K562 (cell line): ENCODE results near the gene CECR2. TPM values are rescaled to one million over a fixed set of nuclear protein-coding genes. Genes with fewer than 3 reads are reported as not detected.

Experiments used
- ATAC-seq: fragments of 200-7000 bp; cut with Tn5 transposase; 3 replicates; pipeline ENCODE4 v1.9.1; 2020; ENCODE audit warnings: moderate library complexity
- BruUV-seq: library from RNA; stranded (reverse); fragments of 400-500 nt; replicated peaks from 2 replicates; lab custom pipeline; 2021; lab: Mats Ljungman, UMichigan
- CTCF ChIA-PET: fragments of 300-600 bp; formaldehyde crosslinking; extraction: SDS; loops from one replicate; lab custom pipeline; 2021; ENCODE audit warnings: low intra/inter-chr PET ratio; lab: Yijun Ruan, JAX
- POLR2A ChIA-PET: fragments of 300-600, 350-650 bp; sonication (Branson Sonifier 250); formaldehyde crosslinking; extraction: SDS; loops from one replicate; lab custom pipeline; 2021; ENCODE audit warnings: antibody characterized with exemption, inconsistent platforms; lab: Yijun Ruan, JAX
- DNase-seq, 4 experiments: peaks; one replicate each; pipeline versions ENCODE4 v3.0.0 to v3.0.0-alpha.2; 2011 to 2018; ENCODE audit warnings: low spot score in 3 of 4, mixed read lengths in 3 of 4; ENCODE audit errors: extremely low read depth in 1 of 4
- FAIRE-seq: peaks from 2 replicates; lab custom pipeline; 2011; peaks lifted over from hg19 to GRCh38; lab: Jason Lieb, UNC
- H2AFZ ChIP-seq: 2 replicates; pipeline ENCODE4 v1.6.0; 2011; ENCODE audit warnings: low read depth, low read length, control low read depth, inconsistent platforms
- H3K27ac ChIP-seq: fragments of 200-600 bp; 3 replicates; pipeline ENCODE4 v1.8.0; 2011; ENCODE audit warnings: low read depth, mild to moderate bottlenecking, control low read depth, inconsistent platforms, low read length, moderate library complexity, mixed read lengths; ENCODE audit errors: extremely low read depth
- H3K27me3 ChIP-seq, 2 experiments: fragments of 300-600 bp in 1 of 2; 2 replicates in 1 of 2; 3 replicates in 1 of 2; pipeline versions ENCODE4 v1.6.0 to v1.8.0; 2011; ENCODE audit warnings: inconsistent platforms in 2 of 2, low read length in 2 of 2, mild to moderate bottlenecking in 1 of 2, mixed read lengths in 1 of 2, moderate library complexity in 1 of 2; ENCODE audit not compliant: control insufficient read depth in 2 of 2, insufficient read depth in 2 of 2
- H3K36me3 ChIP-seq: fragments of 300-600 bp; 3 replicates; pipeline ENCODE4 v1.8.0; 2011; ENCODE audit warnings: mild to moderate bottlenecking, low read length, inconsistent platforms; ENCODE audit not compliant: control insufficient read depth, insufficient read depth
- H3K4me1 ChIP-seq, 2 experiments: fragments of 200-600 bp in 1 of 2; replicated peaks in 1 of 2; 2 replicates in 1 of 2; 3 replicates in 1 of 2; pipeline versions ENCODE4 v1.5.1 to v1.8.0; 2011; ENCODE audit warnings: inconsistent platforms in 2 of 2, low read length in 2 of 2, mild to moderate bottlenecking in 1 of 2, mixed read lengths in 1 of 2, moderate library complexity in 1 of 2; ENCODE audit not compliant: control insufficient read depth in 2 of 2, insufficient read depth in 2 of 2
- H3K4me2 ChIP-seq: 2 replicates; pipeline ENCODE4 v1.6.1; 2011; ENCODE audit warnings: low read length, control low read depth, inconsistent platforms, mixed read lengths; ENCODE audit not compliant: insufficient read depth
- H3K4me3 ChIP-seq: fragments of 200-600 bp; sonication (generic), shearing (Covaris generic); 2 replicates; pipeline ENCODE4 v1.5.1; 2016; ENCODE audit warnings: control low read depth, inconsistent platforms
- H3K79me2 ChIP-seq: fragments of 200-600 bp; 3 replicates; pipeline ENCODE4 v1.8.0; 2011; ENCODE audit warnings: low read length, inconsistent platforms; ENCODE audit not compliant: control insufficient read depth, insufficient read depth
- H3K9ac ChIP-seq, 2 experiments: 2 replicates each; pipeline versions ENCODE4 v1.6.0 to v1.6.1; 2011; ENCODE audit warnings: low read depth in 2 of 2, low read length in 2 of 2, control low read depth in 1 of 2, inconsistent platforms in 1 of 2, mild to moderate bottlenecking in 1 of 2, mixed read lengths in 1 of 2; ENCODE audit not compliant: insufficient read depth in 1 of 2
- H3K9me1 ChIP-seq: one replicate; pipeline ENCODE4 v1.6.0; 2011; ENCODE audit warnings: inconsistent platforms, mild to moderate bottlenecking, low read length, moderate library complexity; ENCODE audit not compliant: control insufficient read depth, insufficient read depth
- H3K9me3 ChIP-seq: replicated peaks from 2 replicates; pipeline ENCODE4 v1.5.1; 2011; ENCODE audit warnings: low read depth, low read length, inconsistent platforms; ENCODE audit not compliant: control insufficient read depth, insufficient read depth
- H4K20me1 ChIP-seq: replicated peaks from 2 replicates; pipeline ENCODE4 v1.6.1; 2011; ENCODE audit warnings: low read length, inconsistent platforms, mixed read lengths; ENCODE audit not compliant: control insufficient read depth, insufficient read depth
- CEBPB ChIP-seq: fragments of 450-650 bp; IDR thresholded peaks from 2 replicates; pipeline ENCODE4 v1.6.1; 2016; ENCODE audit warnings: missing genetic modification characterization, missing compliant biosample characterization
- CEBPG ChIP-seq, 3 experiments: fragments of 200-800 bp in 1 of 3; sonication (Bioruptor generic) in 1 of 3; sonication (generic) in 1 of 3; formaldehyde crosslinking in 1 of 3; IDR thresholded peaks in 2 of 3; conservative IDR thresholded peaks in 1 of 3; 2 replicates each; pipeline versions ENCODE4 v1.6.1 to v1.8.0; 2016 to 2022; ENCODE audit warnings: missing compliant biosample characterization in 2 of 3, missing genetic modification characterization in 2 of 3, mild to moderate bottlenecking in 1 of 3, missing genetic modification reagents in 1 of 3
- E2F3 ChIP-seq: fragments of 250-450 bp; sonication (Bioruptor Pico); IDR thresholded peaks from 2 replicates; pipeline ENCODE4 v1.4.0; 2020; ENCODE audit warnings: mild to moderate bottlenecking
- IFI16 ChIP-seq: fragments of 250-450 bp; sonication (Bioruptor Pico); IDR thresholded peaks from 2 replicates; pipeline ENCODE4 v2.1.2; 2022; ENCODE audit warnings: mild to moderate bottlenecking, inconsistent platforms
- ZNF12 ChIP-seq: sonication (generic); formaldehyde crosslinking; IDR thresholded peaks from 2 replicates; pipeline ENCODE4 v1.4.0; 2020; ENCODE audit warnings: mild to moderate bottlenecking, missing genetic modification reagents
- ZNF707 ChIP-seq: fragments of 250-450 bp; sonication (Bioruptor Pico); conservative IDR thresholded peaks from 2 replicates; pipeline ENCODE4 v1.8.0; 2022; ENCODE audit warnings: inconsistent platforms, mild to moderate bottlenecking, moderate library complexity
- in situ Hi-C: fragments of 300-500 bp; cut with MboI; formaldehyde crosslinking; loops from 4 replicates; pipeline ENCODE4 v1.15.0; 2018; ENCODE audit warnings: inconsistent platforms, mixed read lengths
- intact Hi-C: fragments of 100-400 bp; cut with micrococcal nuclease; formaldehyde crosslinking; loops from 2 replicates; pipeline ENCODE4 v1.14.2; 2022
- polyA plus RNA-seq, 8 experiments: library from polyadenylated mRNA; depleted of rRNA in 4 of 8; stranded (reverse) in 5 of 8; unstranded in 3 of 8; fragments of >200 nt; fragmentation: Nextera tagmentation in 2 of 8; fragmentation: Illumina TruSeq in 1 of 8; extraction: Ambion mirVana in 2 of 8; extraction: Trizol in 1 of 8; gene quantifications; 2 replicates each; pipeline versions ENCODE4 v1.2.1 to v1.2.3, GENCODE V29; 2011 to 2014; ENCODE audit warnings: inconsistent platforms in 1 of 8, missing spikeins in 1 of 8
- total RNA-seq, 7 experiments: library from RNA; depleted of rRNA in 6 of 7; stranded (reverse); fragments of >200 nt in 6 of 7; fragmentation: Illumina TruSeq in 2 of 7; extraction: Trizol in 2 of 7; gene quantifications; 2 replicates each; pipeline versions ENCODE4 v1.2.1 to v1.2.3, GENCODE V29; 2011 to 2021; ENCODE audit warnings: low replicate concordance in 1 of 7
- TF ChIP-seq, protein P1 (sequence below): fragments of 250-450 bp; sonication (Bioruptor Pico); IDR thresholded peaks from 2 replicates; pipeline ENCODE4 v1.8.0; 2022; ENCODE audit warnings: moderate library complexity, mild to moderate bottlenecking, inconsistent platforms
- TF ChIP-seq, protein P2 (sequence below): sonication (generic); formaldehyde crosslinking; IDR thresholded peaks from 2 replicates; pipeline ENCODE4 v1.8.0; 2022; ENCODE audit warnings: missing genetic modification reagents, mild to moderate bottlenecking, moderate library complexity, borderline replicate concordance
- TF ChIP-seq, protein P3 (sequence below), 2 experiments: fragments of 450-650 bp in 1 of 2; sonication (generic) in 1 of 2; formaldehyde crosslinking in 1 of 2; IDR thresholded peaks in 1 of 2; conservative IDR thresholded peaks in 1 of 2; 2 replicates each; pipeline versions ENCODE4 v1.6.1 to v1.8.1; 2016 to 2023; ENCODE audit warnings: mild to moderate bottlenecking in 2 of 2, moderate library complexity in 2 of 2, inconsistent platforms in 1 of 2, missing genetic modification reagents in 1 of 2
- TF ChIP-seq, protein P4 (sequence below): fragments of 250-450 bp; sonication (Bioruptor Pico); IDR thresholded peaks from 2 replicates; pipeline ENCODE4 v1.5.0; 2021; ENCODE audit warnings: mild to moderate bottlenecking, moderate library complexity
- TF ChIP-seq, protein P5 (sequence below): fragments of 450-650 bp; formaldehyde crosslinking; IDR thresholded peaks from 2 replicates; pipeline ENCODE4 v1.4.0; 2022; ENCODE audit warnings: missing genetic modification characterization

Gene CECR2
- total and polyA plus RNA-seq, 9 of the 15 experiments (the other 6 are each of a cell fraction or from before 2014, with no cell fraction given): 0.01 to 1.00 (median 0.27) TPM

DNA sequence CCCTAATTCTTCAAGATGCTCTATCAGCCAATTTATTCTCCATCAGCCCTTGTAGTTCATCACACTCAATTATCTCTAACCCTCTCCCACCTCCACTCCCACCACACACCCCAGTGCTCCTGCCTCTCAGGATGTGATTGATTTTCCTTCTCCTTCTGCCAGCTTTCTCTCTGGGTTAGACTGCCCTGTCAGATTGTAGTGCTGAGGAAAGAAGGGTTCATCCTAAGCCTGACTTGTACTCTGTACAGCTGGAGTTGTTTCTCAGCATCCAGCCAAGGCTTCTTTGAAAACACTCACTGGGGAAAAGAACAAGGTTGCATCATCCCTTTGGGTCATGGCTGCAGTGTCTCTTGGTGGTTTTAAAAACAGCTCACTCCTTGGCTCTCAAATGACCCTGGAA lies 61.2 kb downstream of the CECR2 start:
- Histone ChIP-seq H3K36me3 (no peaks in the 10 kb centered on the region), H3K4me1 (no peaks in the 10 kb centered on the region), H3K4me3 (no peak overlapping the region), H3K9ac (no peak overlapping the region), H3K27me3 (peaks cover 0 to 2% of the 10 kb centered on the region in 2 experiments; a peak in 2 of 5 replicates), H3K27ac (no peak overlapping the region), H3K9me3 (no peaks in the 10 kb centered on the region), H4K20me1 (no peaks in the 10 kb centered on the region), H3K79me2 (no peaks in the 10 kb centered on the region), H3K9me1 (no peaks in the 10 kb centered on the region), H2AFZ (no peak overlapping the region), H3K4me2 (no peak overlapping the region)
- BruUV-seq: no TSS peak
- in situ Hi-C loops (no loop called here), intact Hi-C loops (no loop called here)
- TF ChIP-seq IFI16 (CRISPR knock-in tag) (no peak), ZNF12 (CRISPR knock-in tag) (no peak), ZNF707 (CRISPR knock-in tag) (no peak), CEBPG (CRISPR knock-in tag; IDR thresholded peaks at IDR 0.05) (no peak), CEBPG (tag; conservative IDR thresholded peaks at IDR 0.05 in 1 of 2, IDR thresholded peaks at IDR 0.05 in 1 of 2) (peak; percentile 73 to 76), E2F3 (CRISPR knock-in tag) (no peak), CEBPB (tag) (0 out of 2 replicates have a peak, but pooled peaks have one; percentile 33)
- TF ChIP-seq, protein P1, sequence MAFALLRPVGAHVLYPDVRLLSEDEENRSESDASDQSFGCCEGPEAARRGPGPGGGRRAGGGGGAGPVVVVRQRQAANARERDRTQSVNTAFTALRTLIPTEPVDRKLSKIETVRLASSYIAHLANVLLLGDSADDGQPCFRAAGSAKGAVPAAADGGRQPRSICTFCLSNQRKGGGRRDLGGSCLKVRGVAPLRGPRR (CRISPR knock-in tag): no peak
- TF ChIP-seq, protein P2, sequence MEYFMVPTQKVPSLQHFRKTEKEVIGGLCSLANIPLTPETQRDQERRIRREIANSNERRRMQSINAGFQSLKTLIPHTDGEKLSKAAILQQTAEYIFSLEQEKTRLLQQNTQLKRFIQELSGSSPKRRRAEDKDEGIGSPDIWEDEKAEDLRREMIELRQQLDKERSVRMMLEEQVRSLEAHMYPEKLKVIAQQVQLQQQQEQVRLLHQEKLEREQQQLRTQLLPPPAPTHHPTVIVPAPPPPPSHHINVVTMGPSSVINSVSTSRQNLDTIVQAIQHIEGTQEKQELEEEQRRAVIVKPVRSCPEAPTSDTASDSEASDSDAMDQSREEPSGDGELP (CRISPR knock-in tag): no peak
- TF ChIP-seq, protein P3, sequence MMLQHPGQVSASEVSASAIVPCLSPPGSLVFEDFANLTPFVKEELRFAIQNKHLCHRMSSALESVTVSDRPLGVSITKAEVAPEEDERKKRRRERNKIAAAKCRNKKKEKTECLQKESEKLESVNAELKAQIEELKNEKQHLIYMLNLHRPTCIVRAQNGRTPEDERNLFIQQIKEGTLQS (IDR thresholded peaks at IDR 0.05): peak; percentile 72
- TF ChIP-seq, protein P3 (CRISPR knock-in tag; conservative IDR thresholded peaks at IDR 0.05): no peak
- TF ChIP-seq, protein P4, sequence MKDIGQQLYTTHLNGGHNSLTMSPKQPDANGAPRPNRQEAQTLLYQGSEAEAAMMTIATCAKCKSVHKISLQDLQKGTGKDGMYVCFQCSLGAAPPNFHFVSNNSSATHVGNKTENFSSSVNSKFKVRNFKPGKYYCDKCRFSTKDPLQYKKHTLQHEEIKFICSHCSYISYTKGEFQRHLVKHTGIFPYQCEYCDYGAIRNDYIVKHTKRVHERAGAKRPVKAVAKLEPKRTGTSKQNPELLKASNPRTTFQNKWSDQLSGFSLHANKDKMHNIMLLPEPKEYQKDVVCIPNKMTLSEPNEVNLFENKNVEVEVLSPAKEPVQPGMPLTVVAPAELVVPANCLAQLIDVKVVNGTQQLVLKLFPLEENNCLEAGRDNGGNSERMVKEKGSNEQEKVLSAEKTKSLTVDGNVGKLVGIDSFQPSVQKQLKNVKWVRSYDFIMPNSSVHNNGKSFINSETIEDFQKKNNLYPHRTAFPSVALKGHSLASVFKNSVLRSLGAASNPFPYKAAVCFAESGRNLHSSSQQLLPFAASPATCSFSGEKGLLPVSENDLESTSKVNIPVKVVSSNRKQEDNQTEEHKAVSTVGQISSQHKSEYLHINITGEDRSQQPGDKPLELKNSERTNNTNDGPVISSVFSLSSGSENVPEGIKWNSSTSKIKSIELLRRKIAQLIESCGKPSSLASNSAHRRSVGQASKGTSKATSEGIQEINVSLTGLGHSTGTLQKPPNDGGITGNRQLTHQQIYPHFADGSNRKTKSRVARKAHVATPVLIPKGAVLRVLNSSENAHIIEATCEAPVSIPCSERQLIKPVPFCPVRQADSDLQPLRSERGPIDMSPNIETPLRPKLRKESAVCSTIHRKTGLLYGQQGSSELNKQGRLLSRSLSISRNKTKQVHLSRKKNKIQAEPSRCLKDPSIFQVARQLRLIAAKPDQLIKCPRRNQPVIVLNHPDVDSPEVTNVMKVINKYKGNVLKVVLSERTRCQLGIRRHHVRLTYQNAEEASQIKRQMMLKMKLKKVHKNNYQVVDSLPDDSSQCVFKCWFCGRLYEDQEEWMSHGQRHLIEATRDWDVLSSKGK: no peak
- TF ChIP-seq, protein P5, sequence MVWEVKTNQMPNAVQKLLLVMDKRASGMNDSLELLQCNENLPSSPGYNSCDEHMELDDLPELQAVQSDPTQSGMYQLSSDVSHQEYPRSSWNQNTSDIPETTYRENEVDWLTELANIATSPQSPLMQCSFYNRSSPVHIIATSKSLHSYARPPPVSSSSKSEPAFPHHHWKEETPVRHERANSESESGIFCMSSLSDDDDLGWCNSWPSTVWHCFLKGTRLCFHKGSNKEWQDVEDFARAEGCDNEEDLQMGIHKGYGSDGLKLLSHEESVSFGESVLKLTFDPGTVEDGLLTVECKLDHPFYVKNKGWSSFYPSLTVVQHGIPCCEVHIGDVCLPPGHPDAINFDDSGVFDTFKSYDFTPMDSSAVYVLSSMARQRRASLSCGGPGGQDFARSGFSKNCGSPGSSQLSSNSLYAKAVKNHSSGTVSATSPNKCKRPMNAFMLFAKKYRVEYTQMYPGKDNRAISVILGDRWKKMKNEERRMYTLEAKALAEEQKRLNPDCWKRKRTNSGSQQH: no peak
- ChIA-PET POLR2A (interaction anchor here (0.6 to 1.0 kb wide), 2 partner anchors 12 to 15 kb away, joined by 3 to 5 read pairs; no protein-coding TSS in a partner anchor), CTCF (no interaction called here)
- FAIRE-seq: no peak
- ATAC-seq: peak; percentile 41; the same call in 2 of the 3 replicates
- DNase-seq: no peak
